Stimulated activated memory B cell treated with anti-CD40 and anti-IgM and Interleukin-4, amounts not matched to agents 10 μg/mL and 1 μg/mL and 100 μg/mL, for 72 hours (primary cell): ENCODE measurements around the gene PIP5KL1.
A peak's percentile ranks its signal among the peaks of the same experiment; 100 is the strongest.

Experiments used
- ATAC-seq: fragments of 150-1000 bp; cut with Tn5 transposase; 2 replicates; pipeline ENCODE4 v1.10.0; 2021
- H3K27ac Mint-ChIP-seq: one replicate; pipeline ENCODE4 v1.8.0; 2022; ENCODE audit warnings: mild to moderate bottlenecking, mixed read lengths
- H3K27me3 Mint-ChIP-seq: one replicate; pipeline ENCODE4 v1.8.0; 2022; ENCODE audit warnings: mixed read lengths
- H3K36me3 Mint-ChIP-seq: one replicate; pipeline ENCODE4 v1.8.0; 2022; ENCODE audit warnings: mixed read lengths
- H3K4me1 Mint-ChIP-seq: one replicate; pipeline ENCODE4 v1.8.0; 2022; ENCODE audit warnings: mixed read lengths
- H3K4me3 Mint-ChIP-seq: one replicate; pipeline ENCODE4 v1.8.0; 2022; ENCODE audit warnings: mild to moderate bottlenecking, moderate library complexity, mixed read lengths
- H3K9me3 Mint-ChIP-seq: one replicate; pipeline ENCODE4 v1.8.0; 2022; ENCODE audit warnings: mixed read lengths

PIP5KL1 gene

DNA sequence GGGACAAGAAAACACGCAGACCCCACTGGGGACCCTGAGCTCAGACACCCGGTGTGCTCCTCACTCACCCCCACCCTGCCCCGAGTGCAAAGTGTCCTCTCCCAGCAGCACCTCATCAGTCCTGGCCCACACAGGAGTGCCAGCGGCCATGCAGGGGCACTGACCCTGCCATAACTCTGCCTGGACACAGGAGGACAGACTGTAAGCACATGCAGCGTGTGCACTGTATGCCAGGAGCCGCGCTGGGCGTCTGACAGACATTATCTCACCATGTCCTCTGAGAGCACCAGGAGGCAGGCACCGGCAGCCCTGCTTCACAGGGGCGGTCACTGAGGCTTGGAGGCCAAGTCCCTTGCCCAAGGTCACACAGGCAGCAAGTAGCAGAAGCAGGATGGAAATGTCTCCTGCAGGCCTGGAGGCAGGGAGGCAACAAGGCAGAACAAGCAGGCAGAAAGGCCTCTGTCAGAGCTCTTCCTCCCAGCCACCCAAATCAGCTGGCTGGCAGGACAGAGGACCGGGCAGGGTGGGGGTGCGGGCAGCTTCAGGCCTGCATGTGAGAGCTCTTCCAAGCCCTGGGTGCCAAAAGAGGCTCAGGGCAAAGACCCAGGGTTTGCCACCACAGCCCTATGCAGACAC lies 41.8 kb upstream of the PIP5KL1 start:
- peak overlapping the region; percentile 84 for H3K4me3 Mint-ChIP-seq
- no peaks in the 10 kb centered on the region for H3K27me3 Mint-ChIP-seq
- peaks cover 100% of the 10 kb centered on the region for H3K4me1 Mint-ChIP-seq
- peaks cover 30% of the 10 kb centered on the region for H3K36me3 Mint-ChIP-seq
- H3K27ac Mint-ChIP-seq = peak overlapping the region; percentile 94
- no peaks in the 10 kb centered on the region for H3K9me3 Mint-ChIP-seq
- no peak for ATAC-seq

DNA sequence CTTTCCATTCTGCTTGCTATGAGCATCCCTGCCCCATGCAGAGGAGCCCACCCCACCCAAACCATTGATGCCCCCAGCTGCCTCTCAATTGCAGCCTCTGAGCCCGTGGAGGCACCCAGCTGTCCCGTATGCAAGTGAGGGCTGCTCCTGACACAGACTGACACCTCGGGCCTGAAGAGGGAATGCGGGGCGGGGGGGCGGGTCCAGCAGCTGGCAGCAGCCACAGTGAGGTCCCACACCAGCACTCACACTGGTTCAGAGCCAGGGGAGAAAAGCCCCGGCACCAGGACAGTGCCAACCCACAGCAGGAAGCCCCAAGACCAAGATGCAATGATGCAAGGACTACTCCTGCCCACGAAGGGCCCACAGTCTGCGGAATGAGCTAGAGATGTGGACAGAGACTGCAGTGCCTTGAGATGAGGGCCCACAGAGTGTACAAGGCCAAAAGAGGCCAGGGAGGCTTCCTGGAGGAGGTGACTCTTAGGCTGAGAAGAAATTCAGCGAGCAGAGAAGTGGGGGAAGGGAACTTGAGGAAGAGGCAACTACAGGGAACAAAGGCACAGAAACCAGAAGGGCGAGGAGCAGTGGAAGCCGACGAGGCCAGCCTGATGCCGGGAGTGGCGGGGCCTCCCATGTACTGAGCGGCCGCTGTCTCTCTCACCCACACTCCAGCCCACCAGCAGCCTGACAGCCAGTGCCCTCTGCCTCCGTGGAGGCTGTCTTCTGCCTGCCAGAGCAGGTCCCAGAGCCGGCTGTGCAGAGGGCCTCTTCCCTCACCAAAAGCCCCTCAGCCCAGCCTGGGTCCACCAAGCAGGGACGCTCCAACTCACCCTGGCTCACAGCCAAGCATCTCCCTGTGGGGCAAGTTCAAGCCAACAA lies 41.0 kb upstream of the PIP5KL1 start:
- peaks cover 100% of the 10 kb centered on the region for H3K4me1 Mint-ChIP-seq
- H3K9me3 Mint-ChIP-seq = no peaks in the 10 kb centered on the region
- no peaks in the 10 kb centered on the region for H3K27me3 Mint-ChIP-seq
- peak; percentile 59 for ATAC-seq
- H3K4me3 Mint-ChIP-seq = peak overlapping the region; percentile 84
- peaks cover 30% of the 10 kb centered on the region for H3K36me3 Mint-ChIP-seq
- H3K27ac Mint-ChIP-seq = peak overlapping the region; percentile 94

- H3K9me3 Mint-ChIP-seq = no peaks in the 10 kb centered on the region
- H3K27ac Mint-ChIP-seq = peak overlapping the region; percentile 94
- ATAC-seq = peak; percentile 90
- peaks cover 25% of the 10 kb centered on the region for H3K36me3 Mint-ChIP-seq
- peaks cover 100% of the 10 kb centered on the region for H3K4me1 Mint-ChIP-seq
- H3K27me3 Mint-ChIP-seq = no peaks in the 10 kb centered on the region
- peak overlapping the region; percentile 84 for H3K4me3 Mint-ChIP-seq
Measured at GRCh38 chr9:127970401-127971313, 40.1 kb upstream of the PIP5KL1 start.

DNA sequence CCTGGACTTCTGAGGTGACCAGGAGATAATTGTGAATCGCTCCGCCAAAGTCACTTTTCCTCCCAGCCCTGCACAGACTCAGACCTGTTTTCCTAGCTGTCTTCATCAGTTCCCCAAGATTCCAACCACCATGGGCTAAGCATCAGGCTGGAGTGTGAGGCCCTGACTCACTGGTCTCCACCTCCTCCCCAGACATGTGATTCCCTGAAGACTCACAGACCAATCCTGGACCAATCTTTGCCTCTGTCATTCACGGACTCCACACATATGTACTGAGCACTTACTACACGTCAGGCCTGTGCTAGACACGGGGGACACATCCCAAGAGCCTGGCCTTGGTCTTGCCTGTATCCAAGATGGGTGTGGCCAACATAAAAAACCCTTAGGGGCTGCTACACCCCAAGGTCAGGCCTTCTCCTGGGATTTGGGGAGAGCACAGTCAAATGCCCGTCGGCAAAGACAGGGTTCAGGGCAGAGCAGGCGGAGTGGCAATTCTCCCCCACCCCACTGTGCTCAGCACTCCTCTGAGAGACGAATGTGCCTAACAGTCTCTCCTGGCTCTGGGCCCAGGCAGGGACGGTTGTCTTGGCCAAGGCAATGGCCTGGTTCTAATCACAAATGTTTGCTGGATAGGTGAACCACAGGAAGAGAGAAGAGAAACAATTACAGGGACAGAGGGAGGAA lies 38.3 kb upstream of the PIP5KL1 start:
- Mint-ChIP-seq H3K27me3 (no peaks in the 10 kb centered on the region), H3K4me3 (peak overlapping the region; percentile 32), H3K4me1 (peaks cover 100% of the 10 kb centered on the region), H3K9me3 (no peaks in the 10 kb centered on the region), H3K27ac (peak overlapping the region; percentile 94), H3K36me3 (peaks cover 12% of the 10 kb centered on the region)
- no peak for ATAC-seq

DNA sequence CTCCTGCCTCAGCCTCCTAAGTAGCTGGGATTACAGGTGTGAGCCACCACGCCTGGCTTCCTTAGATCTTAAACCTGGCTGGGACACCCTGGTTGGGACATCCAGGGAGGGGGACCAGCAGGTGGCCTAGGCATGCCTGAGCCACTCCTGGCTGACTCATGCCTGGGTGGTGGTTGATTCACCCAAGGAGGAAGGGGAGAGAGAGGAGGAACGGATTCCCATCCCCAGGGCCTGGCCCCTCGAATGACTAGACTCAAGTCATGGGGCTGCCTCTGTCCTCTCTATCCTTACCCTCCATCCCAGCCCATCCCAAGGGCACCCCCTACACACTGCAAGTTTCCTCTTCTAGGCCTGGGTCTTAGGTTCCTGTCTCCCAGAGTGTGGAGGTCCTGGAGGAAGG lies 37.5 kb upstream of the PIP5KL1 start:
- peaks cover 100% of the 10 kb centered on the region for H3K4me1 Mint-ChIP-seq
- H3K4me3 Mint-ChIP-seq = peak overlapping the region; percentile 22
- ATAC-seq = no peak
- H3K27me3 Mint-ChIP-seq = no peaks in the 10 kb centered on the region
- peaks cover 12% of the 10 kb centered on the region for H3K36me3 Mint-ChIP-seq
- H3K27ac Mint-ChIP-seq = peak overlapping the region; percentile 94
- H3K9me3 Mint-ChIP-seq = no peaks in the 10 kb centered on the region

DNA sequence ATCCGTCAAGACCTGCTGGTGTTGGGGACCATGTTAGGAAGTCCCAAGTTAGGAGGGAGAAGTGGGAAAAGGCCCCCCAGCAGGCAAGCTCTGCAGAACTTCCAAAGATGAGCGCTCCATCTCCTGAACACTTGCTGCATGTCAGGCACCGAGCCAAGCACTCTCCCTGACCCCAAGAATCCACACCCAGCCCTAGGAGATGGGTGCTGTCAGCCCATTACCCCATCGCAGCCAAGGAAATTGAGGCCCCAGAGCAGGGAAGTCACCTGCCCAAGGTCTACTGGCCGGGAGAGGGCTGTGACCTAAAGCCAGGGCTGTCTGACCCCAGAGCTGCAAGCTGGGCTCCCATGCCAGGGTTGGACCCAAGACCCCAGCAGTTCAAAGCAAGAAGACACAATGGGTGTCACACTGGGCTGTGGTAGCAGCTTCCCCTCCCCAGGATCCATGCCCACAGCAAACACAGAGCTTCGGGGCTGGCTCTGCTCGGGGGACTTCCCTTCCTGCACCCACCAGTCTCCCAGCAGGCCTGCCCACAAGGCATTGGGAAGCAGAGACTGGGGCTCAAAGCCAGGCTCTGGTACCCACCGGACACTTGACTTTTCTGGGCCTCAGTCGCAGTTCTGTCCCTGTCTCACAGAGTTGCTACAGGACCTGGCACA lies 36.7 kb upstream of the PIP5KL1 start:
- H3K9me3 Mint-ChIP-seq = no peaks in the 10 kb centered on the region
- H3K27ac Mint-ChIP-seq = peak overlapping the region; percentile 94
- no peak overlapping the region for H3K4me3 Mint-ChIP-seq
- peaks cover 100% of the 10 kb centered on the region for H3K4me1 Mint-ChIP-seq
- ATAC-seq = no peak
- peaks cover 12% of the 10 kb centered on the region for H3K36me3 Mint-ChIP-seq
- no peaks in the 10 kb centered on the region for H3K27me3 Mint-ChIP-seq

- Mint-ChIP-seq H3K27me3 (no peaks in the 10 kb centered on the region), H3K9me3 (no peaks in the 10 kb centered on the region), H3K4me3 (no peak overlapping the region), H3K4me1 (peaks cover 100% of the 10 kb centered on the region), H3K27ac (peak overlapping the region; percentile 94), H3K36me3 (peaks cover 18% of the 10 kb centered on the region)
- no peak for ATAC-seq
Measured at GRCh38 chr9:127966416-127967150, 36.0 kb upstream of the PIP5KL1 start.

DNA sequence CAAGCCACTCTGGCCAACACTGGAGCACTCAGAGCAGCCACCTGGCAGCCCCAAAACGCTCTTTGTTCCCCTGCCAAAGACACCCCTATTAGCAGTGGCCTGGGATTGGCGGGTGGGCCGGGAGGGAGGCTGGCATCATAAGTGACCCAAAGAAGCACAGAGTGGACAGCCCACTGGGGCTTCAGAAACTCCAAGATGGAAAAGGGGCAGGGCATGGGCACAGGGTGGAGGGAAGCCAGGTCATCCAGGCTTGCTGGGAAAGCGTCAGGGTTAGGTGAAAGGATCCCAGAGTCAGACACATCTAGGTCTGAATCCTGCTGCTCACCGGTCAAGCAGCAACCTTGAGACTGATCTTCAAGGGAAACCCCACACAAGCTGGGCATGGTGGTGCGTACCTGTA lies 35.4 kb upstream of the PIP5KL1 start:
- ATAC-seq = no peak
- H3K27me3 Mint-ChIP-seq = no peaks in the 10 kb centered on the region
- H3K27ac Mint-ChIP-seq = peak overlapping the region; percentile 94
- no peaks in the 10 kb centered on the region for H3K9me3 Mint-ChIP-seq
- peaks cover 24% of the 10 kb centered on the region for H3K36me3 Mint-ChIP-seq
- peaks cover 100% of the 10 kb centered on the region for H3K4me1 Mint-ChIP-seq
- H3K4me3 Mint-ChIP-seq = no peak overlapping the region

GRCh38 chr9:127963359-127964064 lies 32.9 kb upstream of the PIP5KL1 start:
- Mint-ChIP-seq H3K36me3 (peaks cover 31% of the 10 kb centered on the region), H3K4me3 (peak overlapping the region; percentile 47), H3K27me3 (no peaks in the 10 kb centered on the region), H3K27ac (peak overlapping the region; percentile 94), H3K9me3 (peaks cover 2% of the 10 kb centered on the region), H3K4me1 (peaks cover 100% of the 10 kb centered on the region)
- ATAC-seq = no peak

GRCh38 chr9:127963041-127963358 lies 32.4 kb upstream of the PIP5KL1 start:
- Mint-ChIP-seq H3K27me3 (no peaks in the 10 kb centered on the region), H3K4me1 (peaks cover 100% of the 10 kb centered on the region), H3K4me3 (peak overlapping the region; percentile 47), H3K9me3 (peaks cover 2% of the 10 kb centered on the region), H3K27ac (peak overlapping the region; percentile 94), H3K36me3 (peaks cover 31% of the 10 kb centered on the region)
- no peak for ATAC-seq

DNA sequence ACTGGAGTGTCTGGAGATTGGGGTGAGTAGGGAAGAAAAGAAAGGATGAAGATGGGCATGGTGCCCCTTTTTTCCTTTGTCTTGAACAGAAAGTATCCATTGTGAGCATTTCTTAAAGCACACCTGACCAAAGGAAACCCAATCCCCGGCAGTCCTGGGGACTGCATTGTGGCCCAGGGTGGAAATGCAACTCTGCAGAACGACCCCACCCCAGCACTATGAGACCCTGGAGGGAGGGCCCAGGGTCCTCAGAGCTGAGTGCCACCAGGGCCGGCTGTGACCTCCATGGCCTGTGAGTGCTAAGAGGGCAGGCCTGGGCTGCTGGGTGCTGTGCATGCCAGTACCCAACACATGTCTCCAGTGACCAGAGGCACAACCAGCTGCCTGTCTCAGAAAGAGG lies 31.7 kb upstream of the PIP5KL1 start:
- H3K4me3 Mint-ChIP-seq = no peak overlapping the region
- H3K27ac Mint-ChIP-seq = peak overlapping the region; percentile 94
- ATAC-seq = no peak
- H3K9me3 Mint-ChIP-seq = peaks cover 2% of the 10 kb centered on the region
- peaks cover 97% of the 10 kb centered on the region for H3K4me1 Mint-ChIP-seq
- peaks cover 31% of the 10 kb centered on the region for H3K36me3 Mint-ChIP-seq
- H3K27me3 Mint-ChIP-seq = no peaks in the 10 kb centered on the region

- no peak overlapping the region for H3K4me3 Mint-ChIP-seq
- H3K4me1 Mint-ChIP-seq = peaks cover 91% of the 10 kb centered on the region
- peak overlapping the region; percentile 94 for H3K27ac Mint-ChIP-seq
- ATAC-seq = no peak
- peaks cover 31% of the 10 kb centered on the region for H3K36me3 Mint-ChIP-seq
- H3K27me3 Mint-ChIP-seq = no peaks in the 10 kb centered on the region
- H3K9me3 Mint-ChIP-seq = peaks cover 2% of the 10 kb centered on the region
Measured at GRCh38 chr9:127961613-127962155, 31.1 kb upstream of the PIP5KL1 start.

DNA sequence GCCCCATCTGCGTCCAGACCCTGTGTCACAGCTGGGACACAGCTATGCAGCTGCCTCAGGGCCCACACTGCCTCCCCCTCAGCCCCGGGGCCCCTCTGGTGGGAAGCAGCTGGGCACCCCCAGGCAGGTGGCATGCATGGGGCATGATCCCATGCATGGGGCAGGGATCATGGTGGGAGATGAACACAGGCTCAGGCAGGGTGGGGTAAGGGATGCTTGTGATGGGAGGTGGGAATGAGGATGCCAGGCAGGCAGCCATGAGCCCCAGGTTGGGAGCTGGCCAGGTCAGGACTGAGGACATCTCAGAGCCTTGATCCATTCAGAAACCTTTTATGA lies 30.5 kb upstream of the PIP5KL1 start:
- no peak for ATAC-seq
- Mint-ChIP-seq H3K9me3 (peaks cover 2% of the 10 kb centered on the region), H3K27me3 (no peaks in the 10 kb centered on the region), H3K4me3 (no peak overlapping the region), H3K27ac (peak overlapping the region; percentile 94), H3K4me1 (peaks cover 88% of the 10 kb centered on the region), H3K36me3 (peaks cover 31% of the 10 kb centered on the region)
